GM21529 (cell line): ENCODE measurements around the gene PDCD11.
"Not testable (repeated sequence)": the region's sequence is repeated elsewhere in the genome, so short reads cannot be mapped to it uniquely, and the experiment has no call there.

Source experiments
- ATAC-seq: cut with Tn5 transposase; IDR thresholded peaks from one replicate; pipeline ENCODE4 v1.9.1; 2021; ENCODE audit not compliant: unreplicated experiment

The PDCD11 gene, protein sequence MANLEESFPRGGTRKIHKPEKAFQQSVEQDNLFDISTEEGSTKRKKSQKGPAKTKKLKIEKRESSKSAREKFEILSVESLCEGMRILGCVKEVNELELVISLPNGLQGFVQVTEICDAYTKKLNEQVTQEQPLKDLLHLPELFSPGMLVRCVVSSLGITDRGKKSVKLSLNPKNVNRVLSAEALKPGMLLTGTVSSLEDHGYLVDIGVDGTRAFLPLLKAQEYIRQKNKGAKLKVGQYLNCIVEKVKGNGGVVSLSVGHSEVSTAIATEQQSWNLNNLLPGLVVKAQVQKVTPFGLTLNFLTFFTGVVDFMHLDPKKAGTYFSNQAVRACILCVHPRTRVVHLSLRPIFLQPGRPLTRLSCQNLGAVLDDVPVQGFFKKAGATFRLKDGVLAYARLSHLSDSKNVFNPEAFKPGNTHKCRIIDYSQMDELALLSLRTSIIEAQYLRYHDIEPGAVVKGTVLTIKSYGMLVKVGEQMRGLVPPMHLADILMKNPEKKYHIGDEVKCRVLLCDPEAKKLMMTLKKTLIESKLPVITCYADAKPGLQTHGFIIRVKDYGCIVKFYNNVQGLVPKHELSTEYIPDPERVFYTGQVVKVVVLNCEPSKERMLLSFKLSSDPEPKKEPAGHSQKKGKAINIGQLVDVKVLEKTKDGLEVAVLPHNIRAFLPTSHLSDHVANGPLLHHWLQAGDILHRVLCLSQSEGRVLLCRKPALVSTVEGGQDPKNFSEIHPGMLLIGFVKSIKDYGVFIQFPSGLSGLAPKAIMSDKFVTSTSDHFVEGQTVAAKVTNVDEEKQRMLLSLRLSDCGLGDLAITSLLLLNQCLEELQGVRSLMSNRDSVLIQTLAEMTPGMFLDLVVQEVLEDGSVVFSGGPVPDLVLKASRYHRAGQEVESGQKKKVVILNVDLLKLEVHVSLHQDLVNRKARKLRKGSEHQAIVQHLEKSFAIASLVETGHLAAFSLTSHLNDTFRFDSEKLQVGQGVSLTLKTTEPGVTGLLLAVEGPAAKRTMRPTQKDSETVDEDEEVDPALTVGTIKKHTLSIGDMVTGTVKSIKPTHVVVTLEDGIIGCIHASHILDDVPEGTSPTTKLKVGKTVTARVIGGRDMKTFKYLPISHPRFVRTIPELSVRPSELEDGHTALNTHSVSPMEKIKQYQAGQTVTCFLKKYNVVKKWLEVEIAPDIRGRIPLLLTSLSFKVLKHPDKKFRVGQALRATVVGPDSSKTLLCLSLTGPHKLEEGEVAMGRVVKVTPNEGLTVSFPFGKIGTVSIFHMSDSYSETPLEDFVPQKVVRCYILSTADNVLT (N-terminal part only)

DNA sequence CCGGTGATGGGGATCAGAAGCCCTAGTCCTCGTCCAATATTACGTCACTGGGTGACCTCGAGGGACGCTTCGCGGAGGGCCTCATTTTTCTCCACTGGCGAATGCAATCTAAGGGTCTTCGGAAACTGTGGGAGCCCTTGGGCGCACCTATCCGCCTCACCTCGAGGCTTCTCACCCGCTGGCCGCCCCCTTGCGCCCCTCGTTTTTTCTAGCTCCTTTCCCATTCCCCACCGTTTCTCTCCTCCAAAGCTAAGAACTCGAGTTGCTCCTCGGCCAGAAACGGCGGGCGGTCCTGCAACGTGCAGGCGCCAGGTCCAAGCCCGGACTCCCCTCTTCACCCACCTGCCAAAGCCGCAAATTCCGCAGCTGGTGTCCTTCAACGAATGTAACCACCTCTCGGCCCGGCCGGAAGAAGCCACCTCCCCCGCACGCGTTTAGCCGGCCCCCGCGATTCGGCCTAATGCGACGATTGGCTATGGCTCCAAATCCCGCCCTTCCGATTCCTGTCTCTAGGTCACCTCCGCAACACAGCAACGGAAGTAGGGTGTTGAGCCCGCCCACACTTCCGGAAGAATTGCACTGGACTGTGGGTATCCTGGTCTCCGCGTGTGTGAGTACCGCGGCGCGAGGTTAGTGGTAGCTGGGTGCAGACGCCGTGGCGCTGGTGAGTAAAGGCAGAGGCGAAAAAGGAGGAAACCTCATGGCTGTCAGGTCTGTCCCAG lies at the start of gene PDCD11, which contains the start of gene ATP5MK:
TSS of gene PDCD11 (plus strand) at position 560 of the 722 bp plus-strand sequence. CDS start 1,801 bp downstream, outside the sequence.
TSS of gene ATP5MK (minus strand) at position 409 of the 722 bp plus-strand sequence. CDS start 4,018 bp downstream, outside the sequence.
- ATAC-seq = peak; percentile 99

DNA sequence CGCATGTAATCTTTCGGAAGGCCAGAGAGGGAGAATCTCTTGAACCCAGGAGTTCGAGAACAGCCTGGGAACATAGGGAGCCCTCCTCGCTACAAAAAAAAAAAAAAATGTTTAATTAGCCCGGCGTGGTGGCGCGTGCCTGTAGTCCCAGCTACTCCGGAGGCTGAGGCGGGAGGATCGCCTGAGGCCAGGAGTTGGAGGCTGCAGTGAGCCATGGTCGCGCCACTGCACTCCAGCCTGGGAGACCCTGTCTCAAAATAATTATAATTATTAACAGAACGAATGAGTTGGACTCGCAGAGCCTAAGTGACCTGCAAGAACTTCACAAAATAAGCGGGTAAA lies 46.3 kb upstream of the PDCD11 start:
- ATAC-seq = no peak

DNA sequence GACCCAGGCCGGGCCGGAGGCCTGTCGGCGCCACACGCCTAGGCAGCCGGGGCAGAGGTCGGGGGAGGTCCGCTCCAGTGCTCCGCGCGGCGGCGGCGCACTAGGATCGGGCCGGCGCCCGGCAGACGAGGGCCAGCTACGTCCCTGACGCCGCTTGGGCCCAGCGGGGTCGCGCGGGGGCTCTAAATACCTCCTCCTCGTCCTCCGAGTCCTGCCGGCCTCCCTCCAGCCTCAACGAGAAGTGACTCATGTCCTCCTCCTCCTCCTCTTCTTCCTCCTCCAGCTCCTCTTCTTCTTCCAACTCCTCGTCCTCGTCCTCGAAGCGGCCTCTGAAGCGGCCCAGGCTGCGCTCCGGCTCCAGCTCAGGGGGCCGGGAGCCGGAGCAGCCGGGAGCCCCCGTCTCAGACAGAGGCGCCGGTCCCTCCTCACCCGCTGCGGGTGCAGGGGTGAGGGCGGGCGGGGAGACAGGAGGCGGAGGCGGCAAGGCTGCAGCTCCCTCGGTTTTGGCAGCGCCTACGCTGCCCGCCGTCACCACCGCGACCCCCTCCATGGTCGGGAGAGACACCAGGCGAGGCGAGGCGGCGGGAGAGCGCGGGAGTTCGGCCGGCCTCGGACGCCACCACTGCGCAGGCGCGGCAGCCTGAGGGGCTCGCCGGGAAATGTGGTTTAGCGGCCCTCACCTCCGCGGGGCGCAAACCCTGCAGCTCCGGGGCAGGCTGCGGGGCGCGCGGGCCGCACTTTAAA lies 45.7 kb upstream of the PDCD11 start, which contains the start of gene PCGF6:
TSS of gene PCGF6 (minus strand) at position 624 of the 744 bp plus-strand sequence. CDS start at position 550, 74 bp downstream.
- peak; percentile 83 for ATAC-seq

DNA sequence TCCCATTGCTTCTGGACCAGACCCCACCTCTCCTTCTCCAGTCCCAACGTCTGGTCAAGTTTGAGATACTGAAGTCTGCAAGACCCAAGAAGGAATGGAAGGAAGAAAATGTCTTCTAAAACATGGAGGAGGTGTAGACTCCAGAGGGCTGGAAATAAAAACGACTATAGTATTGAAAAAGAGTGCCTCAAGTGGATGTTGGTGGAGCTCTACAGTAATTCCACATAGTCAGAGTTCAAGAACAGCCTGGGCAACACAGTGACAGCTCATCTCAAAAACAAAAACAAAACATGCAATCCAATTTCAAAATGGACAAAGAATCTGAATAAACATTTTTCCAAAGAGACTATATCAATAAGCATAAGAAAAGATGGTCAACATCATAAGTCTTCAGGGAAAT lies 43.1 kb upstream of the PDCD11 start:
- ATAC-seq = no peak

DNA sequence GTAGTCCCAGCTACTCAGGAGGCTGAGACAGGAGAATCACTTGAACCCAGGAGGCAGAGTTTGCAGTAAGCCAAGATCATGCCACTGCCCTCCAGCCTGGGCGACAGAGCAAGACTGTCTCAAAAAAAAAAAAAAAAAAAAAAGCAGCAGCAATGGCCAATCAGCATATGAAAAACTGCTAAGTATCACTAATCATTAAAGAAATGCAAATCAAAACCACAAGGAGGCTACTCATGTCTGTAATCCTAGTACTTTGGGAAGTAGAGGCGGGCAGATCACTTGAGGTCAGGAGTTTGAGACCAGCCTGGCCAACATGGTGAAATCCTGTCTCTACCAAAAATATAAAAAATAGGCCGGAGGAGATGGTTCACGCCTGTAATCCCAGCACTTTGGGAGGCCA lies 41.9 kb upstream of the PDCD11 start:
- not testable (repeated sequence) for ATAC-seq

DNA sequence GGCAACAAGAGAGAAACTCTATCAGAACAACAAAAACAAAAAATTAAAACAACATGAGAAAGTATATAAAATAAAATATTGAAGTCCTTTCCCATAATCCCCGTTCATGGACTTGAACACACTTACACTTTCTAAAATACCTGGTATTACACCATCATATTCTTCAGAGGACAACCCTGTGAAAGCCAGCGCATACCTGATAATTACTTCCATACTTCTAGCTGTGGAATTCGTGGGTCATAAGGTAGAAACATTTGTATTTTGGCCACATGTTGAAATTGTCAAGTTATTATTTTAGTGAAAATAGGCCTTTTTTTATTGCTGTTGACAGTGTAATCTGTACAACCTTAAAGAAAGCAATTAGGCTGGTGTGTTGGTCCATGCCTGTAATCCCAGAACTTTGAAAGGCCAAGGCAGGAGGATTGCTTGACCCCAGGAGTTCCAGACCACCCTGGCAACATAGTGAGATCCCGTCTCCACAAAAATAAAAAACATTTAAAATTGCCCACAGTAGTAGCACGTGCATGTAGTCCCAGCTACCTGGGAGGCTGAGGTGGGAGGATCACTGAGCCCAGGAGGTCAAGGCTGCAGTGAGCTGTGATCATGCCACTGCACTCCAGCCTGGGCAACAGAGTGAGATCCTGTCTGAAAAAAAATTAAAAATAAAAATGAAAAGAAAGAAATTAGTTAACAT lies 40.4 kb upstream of the PDCD11 start:
- no peak for ATAC-seq

DNA sequence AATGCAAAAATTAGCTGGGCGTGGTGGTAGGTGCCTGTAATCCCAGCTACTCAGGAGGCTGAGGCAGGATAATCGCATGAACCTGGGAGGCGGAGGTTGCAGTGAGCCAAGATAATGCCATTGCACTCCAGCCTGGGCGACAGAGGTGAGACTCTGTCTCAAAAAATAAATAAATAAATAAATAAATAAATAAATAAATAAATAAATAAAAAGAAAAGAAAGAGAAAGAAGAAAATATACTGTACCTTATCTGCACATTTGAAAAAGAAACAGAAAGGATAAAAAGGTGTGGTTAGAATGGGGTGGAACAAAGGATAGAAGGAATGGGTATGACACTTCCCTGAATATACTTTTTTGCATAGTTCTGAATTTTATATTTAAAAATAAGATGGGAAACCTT lies 36.9 kb upstream of the PDCD11 start:
- ATAC-seq = not testable (repeated sequence)

DNA sequence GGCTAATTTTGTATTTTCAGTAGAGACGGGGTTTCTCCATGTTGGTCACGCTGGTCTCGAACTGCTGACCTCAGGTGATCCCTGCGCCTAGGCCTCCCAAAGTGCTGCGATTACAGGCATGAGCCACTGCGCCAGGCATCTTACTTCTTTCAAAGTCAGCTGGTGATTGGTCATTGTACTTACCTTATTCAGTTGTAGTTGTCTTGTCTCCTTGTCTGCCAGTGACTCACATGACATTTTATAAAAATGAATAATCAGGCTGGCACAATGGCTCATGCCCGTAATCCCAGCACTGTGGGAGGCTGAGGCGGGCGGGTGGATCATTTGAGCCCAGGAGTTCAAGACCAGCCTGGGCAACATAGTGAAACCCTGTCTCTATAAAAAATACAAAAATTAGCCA lies 35.6 kb upstream of the PDCD11 start:
- ATAC-seq = not testable (repeated sequence)

DNA sequence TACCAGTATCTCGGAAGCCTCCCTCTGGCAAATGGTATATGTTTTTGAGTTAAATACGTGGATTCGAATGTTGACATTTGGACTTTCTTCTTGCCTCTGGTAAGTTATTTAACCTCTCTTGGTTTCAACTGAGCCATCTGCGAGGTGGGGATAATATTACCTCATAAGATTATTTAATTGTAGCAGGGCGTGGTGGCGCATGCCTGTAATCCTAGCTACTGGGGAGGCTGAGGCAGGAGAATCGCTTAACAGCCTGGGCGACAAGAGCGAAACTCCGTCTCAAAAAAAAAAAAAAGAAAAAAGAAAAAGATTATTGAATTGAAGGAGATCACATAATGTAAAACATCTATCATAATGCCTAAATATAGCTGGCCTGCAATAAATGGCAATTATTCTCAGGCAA lies 29.0 kb upstream of the PDCD11 start:
- no peak for ATAC-seq

DNA sequence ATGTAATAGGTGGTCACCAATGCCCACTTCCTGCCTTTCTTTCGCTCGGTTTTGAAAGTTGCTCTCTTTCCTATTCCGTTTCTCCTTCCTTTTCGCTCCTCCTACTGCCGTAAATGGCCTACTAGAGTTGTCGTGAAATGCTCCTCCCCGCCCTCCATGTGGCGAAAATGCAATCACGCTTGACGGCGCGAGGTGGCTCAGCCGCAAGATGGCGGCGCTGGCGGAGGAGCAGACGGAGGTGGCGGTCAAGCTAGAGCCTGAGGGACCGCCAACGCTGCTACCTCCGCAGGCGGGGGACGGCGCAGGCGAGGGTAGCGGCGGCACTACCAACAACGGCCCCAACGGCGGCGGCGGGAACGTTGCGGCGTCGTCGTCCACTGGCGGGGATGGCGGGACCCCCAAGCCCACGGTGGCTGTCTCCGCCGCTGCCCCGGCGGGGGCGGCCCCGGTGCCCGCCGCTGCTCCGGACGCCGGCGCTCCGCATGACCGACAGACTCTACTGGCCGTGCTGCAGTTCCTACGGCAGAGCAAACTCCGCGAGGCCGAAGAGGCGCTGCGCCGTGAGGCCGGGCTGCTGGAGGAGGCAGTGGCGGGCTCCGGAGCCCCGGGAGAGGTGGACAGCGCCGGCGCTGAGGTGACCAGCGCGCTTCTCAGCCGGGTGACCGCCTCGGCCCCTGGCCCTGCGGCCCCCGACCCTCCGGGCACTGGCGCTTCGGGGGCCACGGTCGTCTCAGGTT lies 28.5 kb upstream of the PDCD11 start, which contains the start of gene TAF5:
TSS of gene TAF5 (plus strand) at position 195 of the 737 bp plus-strand sequence. CDS start at position 209, 14 bp downstream.
- ATAC-seq = peak; percentile 53

DNA sequence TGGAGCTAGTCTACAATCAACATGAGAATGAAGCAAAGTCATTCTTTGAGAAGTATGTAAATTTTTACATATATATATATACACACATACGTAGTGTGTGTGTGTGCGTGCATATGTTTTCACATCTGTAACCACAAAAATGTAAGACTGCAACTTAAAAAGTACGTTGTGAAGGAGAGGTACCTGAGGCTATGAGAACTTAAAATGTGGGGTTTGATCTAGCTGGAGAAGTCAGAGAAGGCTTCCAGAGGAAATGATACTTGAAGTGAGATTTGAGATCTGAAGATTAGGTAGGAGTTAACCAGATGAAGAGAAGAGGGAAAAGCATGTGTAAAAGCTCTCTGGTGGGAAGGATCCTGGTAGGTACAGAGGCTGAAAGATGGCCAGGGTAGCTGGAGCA lies 22.9 kb upstream of the PDCD11 start:
- ATAC-seq = no peak

DNA sequence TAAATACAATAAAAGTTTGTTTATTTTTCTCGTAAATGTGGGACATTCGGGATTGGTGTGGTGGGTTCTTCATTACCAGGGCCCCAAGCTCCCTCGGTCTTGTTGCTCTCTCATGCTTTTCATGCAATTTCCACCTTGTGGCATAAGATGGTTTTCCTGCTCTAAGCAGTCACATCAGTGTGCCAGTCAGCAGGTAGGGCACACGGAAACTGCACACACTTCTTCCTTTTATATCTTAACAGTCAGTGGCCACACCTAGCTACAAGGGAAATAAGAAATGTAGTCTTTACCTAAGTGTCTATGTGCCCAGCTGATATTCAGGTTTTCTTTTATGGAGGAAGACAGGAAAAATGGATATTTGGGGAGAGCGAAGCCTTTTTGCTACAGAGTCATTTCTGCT lies 22.2 kb upstream of the PDCD11 start:
- ATAC-seq = no peak

DNA sequence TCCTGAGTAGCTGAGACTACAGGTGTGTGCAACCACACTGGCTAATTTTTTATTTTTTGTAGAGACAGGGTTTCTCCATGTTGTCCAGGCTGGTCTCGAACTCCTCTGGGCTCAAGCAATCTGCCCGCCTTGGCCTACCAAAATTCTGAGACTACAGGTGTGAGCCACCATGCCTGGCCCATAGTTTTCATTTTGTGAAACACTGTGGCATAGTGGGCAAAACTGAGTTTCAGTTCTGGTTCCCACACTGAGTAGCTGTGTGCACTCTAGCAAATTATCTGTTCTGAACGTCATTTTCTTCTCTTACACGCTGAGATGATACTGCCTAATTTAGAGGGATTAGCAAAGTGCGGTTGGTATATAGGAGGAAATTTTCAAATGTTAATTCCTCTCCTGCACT lies 13.7 kb upstream of the PDCD11 start:
- no peak for ATAC-seq

DNA sequence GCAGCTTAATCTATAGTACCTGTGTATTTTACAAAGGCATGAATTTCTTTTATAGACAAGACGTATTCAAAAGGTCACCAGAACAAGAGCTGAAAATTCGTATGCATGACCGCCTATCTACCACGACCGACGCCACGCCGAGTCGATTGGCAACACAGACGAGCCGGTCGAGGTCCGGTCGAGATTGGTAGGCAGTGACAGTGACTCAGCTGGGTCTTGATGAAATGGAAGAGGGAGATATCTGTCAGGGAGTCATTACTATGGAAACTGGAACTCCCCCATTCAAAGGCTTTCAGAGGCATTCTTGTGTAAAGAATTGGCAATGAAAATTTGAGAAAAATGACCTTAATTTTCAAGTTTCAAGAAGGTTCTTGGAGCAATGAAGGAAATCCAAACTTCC lies 2.2 kb upstream of the PDCD11 start:
- no peak for ATAC-seq

DNA sequence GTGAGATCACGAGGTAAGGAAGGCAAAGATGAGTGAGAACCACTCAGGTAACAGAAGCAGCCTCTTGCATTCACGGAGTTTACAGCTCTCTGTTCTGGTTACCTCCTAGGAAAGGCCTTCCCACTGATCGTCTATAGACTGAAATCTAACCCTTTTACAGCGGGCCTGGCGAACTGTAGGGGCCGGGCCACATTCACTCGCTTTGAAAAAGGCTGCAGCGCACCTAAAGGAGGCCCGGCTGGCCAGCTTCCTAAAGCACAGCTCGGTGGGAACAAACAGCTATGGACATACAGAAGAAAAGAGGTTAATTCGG lies 716 bp upstream of the PDCD11 start:
- ATAC-seq = no peak

DNA sequence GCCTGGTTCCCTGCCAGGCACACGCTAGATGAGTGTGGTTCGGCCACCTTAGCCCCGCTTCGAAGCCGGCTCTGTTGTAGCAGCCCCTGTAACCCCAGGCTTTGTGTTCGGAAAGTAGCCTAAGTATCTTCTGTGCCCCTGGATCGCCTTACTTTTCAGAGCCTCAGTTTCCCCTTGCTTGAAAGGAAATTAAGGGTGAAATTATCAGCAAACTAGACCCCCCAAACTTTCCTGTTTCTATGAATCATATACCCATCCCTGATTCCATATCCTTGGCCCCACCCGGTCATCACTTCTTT lies 312 bp downstream of the PDCD11 start:
- ATAC-seq = no peak

DNA sequence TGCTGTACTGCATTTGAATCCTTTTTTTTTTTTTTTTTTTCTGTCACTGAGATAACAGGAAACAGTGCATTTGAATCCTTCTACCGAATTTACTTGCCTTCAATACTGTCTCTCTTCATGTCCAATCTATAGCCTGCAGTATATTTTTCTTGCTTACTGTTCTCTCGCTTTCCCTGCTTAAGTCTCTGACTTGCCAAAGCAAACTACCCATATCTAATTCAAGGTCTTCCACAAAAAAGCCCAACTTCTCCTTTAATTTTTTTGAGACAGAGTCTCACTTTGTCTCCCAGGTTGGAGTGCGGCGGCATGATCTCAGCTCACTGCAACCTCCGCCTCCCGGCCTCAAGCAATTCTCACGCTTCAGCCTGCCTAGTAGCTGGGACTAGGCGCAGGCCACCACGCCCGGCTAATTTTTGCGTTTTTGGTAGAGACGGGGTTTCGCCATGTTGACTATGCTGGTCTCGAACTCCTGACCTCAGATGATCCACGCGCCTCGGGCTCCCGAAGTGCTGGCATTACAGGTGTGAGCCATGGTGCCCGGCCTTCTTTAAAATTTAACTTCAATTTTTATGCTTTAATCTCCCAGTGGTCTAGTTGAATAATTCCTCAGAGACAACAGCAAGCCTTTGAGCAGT lies 882 bp downstream of the PDCD11 start:
- ATAC-seq = no peak

DNA sequence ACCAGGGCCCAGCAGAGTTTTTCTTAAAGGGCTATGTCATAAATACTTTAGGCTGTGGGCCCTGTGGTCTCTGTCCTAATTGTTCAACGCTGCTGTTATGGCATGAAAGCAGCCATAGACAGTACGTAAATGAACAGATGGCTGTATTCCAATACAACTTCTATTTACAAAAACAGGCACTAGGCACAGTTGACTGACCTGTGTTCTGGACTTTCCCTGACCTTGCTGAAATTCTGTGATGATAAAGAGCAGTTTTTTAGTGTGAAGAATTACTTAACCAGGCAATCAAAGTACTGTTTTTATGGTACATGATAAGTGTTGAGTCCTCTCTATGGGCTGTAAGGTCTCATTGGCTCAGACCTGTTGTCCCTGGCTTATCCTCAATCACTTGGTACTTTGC lies 17.1 kb downstream of the PDCD11 start:
- ATAC-seq = no peak
